ENCODE results near the gene PTPN4. TPM values are rescaled to one million over a fixed set of nuclear protein-coding genes. Genes with fewer than 3 reads are reported as not detected.

PTPN4 gene
- total RNA-seq, 1 experiment from 2014 or later, result 80.5 TPM

- H3K23me2 ChIP-seq (ENCODE audit: insufficient read length, low read depth, low read length, poor library complexity, severe bottlenecking), result no peaks in the 10 kb centered on the region
- Mint-ChIP-seq H3K4me3 (no peak overlapping the region), H3K9me3 (peaks cover 18 to 22% of the 10 kb centered on the region in 2 experiments), H3K27ac (no peak overlapping the region; a peak in 2 of 7 replicates), H3K4me1 (peaks cover 56 to 82% of the 10 kb centered on the region in 2 experiments), H3K36me3 (ENCODE audit: insufficient read depth in 1 of 3, low read depth in 3 of 3) (peaks cover 26 to 41% (median 31%) of the 10 kb centered on the region in 3 experiments), H3K27me3 (ENCODE audit: low read depth) (no peaks in the 10 kb centered on the region)
- peak overlapping the region; percentile 51 for H3K18ac ChIP-seq (ENCODE audit: insufficient read length, low read depth, low read length)
- H2BK5ac ChIP-seq (ENCODE audit: insufficient read length, low read length), result no peak overlapping the region
- no peak overlapping the region for H3T11ph ChIP-seq (ENCODE audit: low read length)
- H2AK5ac ChIP-seq (ENCODE audit: insufficient read length, low read length), result no peak overlapping the region
- peaks cover 24% of the 10 kb centered on the region; the same call in 1 of the 2 replicates for H3K79me2 ChIP-seq (ENCODE audit: insufficient read depth, low read length)
- no peak for TF ChIP-seq CTCF (conservative IDR thresholded peaks at IDR 0.05)
- peaks cover 3% of the 10 kb centered on the region for H3K79me1 ChIP-seq (ENCODE audit: insufficient read depth, low read depth, low read length, poor library complexity, severe bottlenecking)
- no CpG with 5 or more reads among the region's 22 CpGs for WGBS (ENCODE audit: extremely low coverage, insufficient read length, low lambda C conversion rate)
- no peak overlapping the region for H4K5ac ChIP-seq (ENCODE audit: insufficient read length, low read depth, low read length)
- no peak overlapping the region for H3K27ac ChIP-seq (ENCODE audit: insufficient read length, low read depth, low read length)
- H3K4ac ChIP-seq (ENCODE audit: low read depth, low read length), result no peak overlapping the region; the same call in 1 of the 2 replicates
- no peak overlapping the region for H2BK120ac ChIP-seq (ENCODE audit: low read depth, low read length, poor library complexity, severe bottlenecking)
- no peaks in the 10 kb centered on the region for H3K4me1 ChIP-seq (ENCODE audit: insufficient read depth, low read length)
- H2AFZ ChIP-seq (ENCODE audit: low read length), result no peak overlapping the region
- no peak overlapping the region for H3K9ac ChIP-seq (ENCODE audit: extremely low read depth, insufficient read length, low read length)
- H3K56ac ChIP-seq (ENCODE audit: insufficient read length, low read depth, low read length), result no peak overlapping the region
- H4K8ac ChIP-seq (replicated peaks; ENCODE audit: insufficient read length, low read depth, low read length), result no peak overlapping the region
- no peak overlapping the region; the same call in 1 of the 2 replicates for H2BK15ac ChIP-seq (ENCODE audit: low read depth, low read length)
- H3K9me3 ChIP-seq (ENCODE audit: control insufficient read depth, low read depth, low read length), result no peaks in the 10 kb centered on the region
- H3K14ac ChIP-seq (ENCODE audit: insufficient read depth, low read length), result no peak overlapping the region
- no peak for DNase-seq
- peak overlapping the region; percentile 14 for H4K91ac ChIP-seq (ENCODE audit: insufficient read length, low read depth, low read length)
- no peak overlapping the region for H3K23ac ChIP-seq (ENCODE audit: insufficient read length, low read depth, low read length)
- H3K27me3 ChIP-seq (ENCODE audit: insufficient read depth, low read length), result no peaks in the 10 kb centered on the region
- H2BK12ac ChIP-seq (ENCODE audit: insufficient read length, low read depth, low read length), result peak overlapping the region; percentile 4
- H2BK20ac ChIP-seq (ENCODE audit: low read depth, low read length, poor library complexity, severe bottlenecking), result no peak overlapping the region
- no peak overlapping the region for H3K4me2 ChIP-seq (ENCODE audit: insufficient read depth, insufficient read length, low read length)
- H4K20me1 ChIP-seq (ENCODE audit: control insufficient read depth, insufficient read depth, insufficient read length), result no peaks in the 10 kb centered on the region
Observed at GRCh38 chr2:119795309-119796303, 35.9 kb downstream of the PTPN4 start.
